ENCODE measurements around the gene EGLN3. TPM values are rescaled to one million over a fixed set of nuclear protein-coding genes. Genes with fewer than 3 reads are reported as not detected.

EGLN3 gene
- total and polyA plus RNA-seq, 2 of the 13 experiments (the other 11 are each of a cell fraction or from before 2014, with no cell fraction given), result 0.18 to 27.3 TPM

GRCh38 chr14:33938131-33938949 is 12.5 kb downstream of the EGLN3 start (continued):
- TF ChIP-seq MAX (IDR thresholded peaks at IDR 0.05) (peak; percentile 76), ATF6 (CRISPR knock-in tag; conservative IDR thresholded peaks at IDR 0.05) (no peak), PRDM15 (CRISPR knock-in tag; IDR thresholded peaks at IDR 0.05) (no peak), FOXA1 (IDR thresholded peaks at IDR 0.05) (no peak), FOXA1 (CRISPR knock-in tag; IDR thresholded peaks at IDR 0.05) (no peak), IRF1 (CRISPR knock-in tag; IDR thresholded peaks at IDR 0.05; ENCODE audit: low read depth) (no peak), TP53 (CRISPR knock-in tag; conservative IDR thresholded peaks at IDR 0.05) (no peak), MTF1 (CRISPR knock-in tag; IDR thresholded peaks at IDR 0.05) (no peak), FOXK2 (IDR thresholded peaks at IDR 0.05) (no peak), ZNF235 (CRISPR knock-in tag; IDR thresholded peaks at IDR 0.05; ENCODE audit: borderline replicate concordance) (no peak), SIX4 (CRISPR knock-in tag; IDR thresholded peaks at IDR 0.05) (no peak), ZNF704 (CRISPR knock-in tag; IDR thresholded peaks at IDR 0.05; ENCODE audit: borderline replicate concordance) (no peak), ZFX (CRISPR knock-in tag; IDR thresholded peaks at IDR 0.05; ENCODE audit: low read depth) (peak; percentile 75), ETV6 (CRISPR knock-in tag; conservative IDR thresholded peaks at IDR 0.05) (no peak), NR2F1 (CRISPR knock-in tag; IDR thresholded peaks at IDR 0.05) (no peak), ZNF335 (CRISPR knock-in tag; IDR thresholded peaks at IDR 0.05) (peak; percentile 44; the same call in 1 of the 2 replicates), ZBTB1 (CRISPR knock-in tag; IDR thresholded peaks at IDR 0.05; ENCODE audit: borderline replicate concordance) (no peak)
